Renal pelvis (tissue), 12 donors: ENCODE measurements around the gene CACNG8. TPM values are rescaled to one million over a fixed set of nuclear protein-coding genes. Genes with fewer than 3 reads are reported as not detected.
"Not testable (repeated sequence)": the region's sequence is repeated elsewhere in the genome, so short reads cannot be mapped to it uniquely, and the experiment has no call there.

ENCODE experiments used
- DNase-seq: peaks from one replicate; pipeline ENCODE4 v3.0.0-alpha.2; 2013
- long read RNA-seq, 16 experiments: transcript quantifications; one replicate each; lab custom pipeline, GENCODE V29; 2026
- polyA plus RNA-seq, 3 donors: library from polyadenylated mRNA; unstranded; fragments of 120-200 nt; gene quantifications; one replicate each; pipeline ENCODE4 v1.2.1, GENCODE V29; 2013; ENCODE audit not compliant: insufficient read length in 3 of 3

The CACNG8 gene
- under 1 TPM; 0.19 to 0.49 (median 0.35) TPM for polyA plus RNA-seq
- long read RNA-seq, donor 1, result 0 reads
- long read RNA-seq, donor 2, result 0 reads
- long read RNA-seq, donor 3, result 0 reads
- long read RNA-seq, donor 4, result 0 reads
- long read RNA-seq, donor 5, result 0 reads
- long read RNA-seq, donor 6, partial matches to known transcripts, result 6 of 44 reads
- long read RNA-seq, donor 6, other reads (novel, unspliced or antisense), result 38 of 44 reads
- long read RNA-seq, donor 7, result 0 reads
- long read RNA-seq, donor 8, result 0 reads
- long read RNA-seq, donor 9, result 0 reads
- long read RNA-seq, donor 10, result 0 reads
- long read RNA-seq, donor 11, result 0 reads
- long read RNA-seq, donor 12, result 0 reads
- long read RNA-seq, donor 13, result 0 reads
- long read RNA-seq, donor 14, result 0 reads
- long read RNA-seq, donor 15, result 0 reads
- long read RNA-seq, donor 16, result 0 reads

GRCh38 chr19:53962887-53963431 is at the start of gene CACNG8:
Gene CACNG8, plus strand, starts transcription at chr19:53962937.
- no peak for DNase-seq

- DNase-seq, result no peak
These were observed 47.7 kb upstream of the CACNG8 start for GRCh38 chr19:53915000-53915399.

- no peak for DNase-seq
These were observed 46.7 kb upstream of the CACNG8 start for GRCh38 chr19:53916004-53916403.

- DNase-seq, result no peak
These were observed 45.4 kb upstream of the CACNG8 start for GRCh38 chr19:53917356-53917755.

- peak; percentile 81 for DNase-seq
These were observed 35.0 kb upstream of the CACNG8 start for GRCh38 chr19:53927739-53928138.

- DNase-seq, result no peak
These were observed 26.7 kb upstream of the CACNG8 start for GRCh38 chr19:53936029-53936428.

GRCh38 chr19:53942001-53942786 is 20.5 kb upstream of the CACNG8 start:
- no peak for DNase-seq

- DNase-seq, result no peak
These were observed 18.3 kb upstream of the CACNG8 start for GRCh38 chr19:53944416-53944815.

GRCh38 chr19:53944933-53945332 is 17.8 kb upstream of the CACNG8 start:
- DNase-seq, result no peak

GRCh38 chr19:53945441-53945840 is 17.3 kb upstream of the CACNG8 start:
- no peak for DNase-seq

GRCh38 chr19:53945998-53946397 is 16.7 kb upstream of the CACNG8 start:
- no peak for DNase-seq

GRCh38 chr19:53947624-53948023 is 15.1 kb upstream of the CACNG8 start:
- no peak for DNase-seq

- DNase-seq, result not testable (repeated sequence)
These were observed 14.1 kb upstream of the CACNG8 start for GRCh38 chr19:53948611-53949010.

- no peak for DNase-seq
These were observed 11.3 kb upstream of the CACNG8 start for GRCh38 chr19:53951436-53951835.

GRCh38 chr19:53951947-53952346 is 10.8 kb upstream of the CACNG8 start:
- no peak for DNase-seq

- DNase-seq, result no peak
These were observed 9.4 kb upstream of the CACNG8 start for GRCh38 chr19:53953383-53953782.

GRCh38 chr19:53957448-53958167 is 5.1 kb upstream of the CACNG8 start:
- DNase-seq, result no peak

GRCh38 chr19:53958168-53958571 is 4.6 kb upstream of the CACNG8 start:
- DNase-seq, result no peak

GRCh38 chr19:53958823-53959757 is 3.6 kb upstream of the CACNG8 start:
- no peak for DNase-seq

GRCh38 chr19:53960187-53960586 is 2.5 kb upstream of the CACNG8 start:
- DNase-seq, result no peak

- no peak for DNase-seq
These were observed 1.9 kb upstream of the CACNG8 start for GRCh38 chr19:53960886-53961285.
